GM08714 (cell line): ENCODE data around the gene RASSF6.
"Not testable (repeated sequence)": the region's sequence is repeated elsewhere in the genome, so short reads cannot be mapped to it uniquely, and the experiment has no call there.

Experiments used
- H3K4me3 ChIP-seq: fragments of 200-500 bp; sonication (Bioruptor generic); 2 replicates; pipeline ENCODE4 v1.5.1; 2014; ENCODE audit warnings: mild to moderate bottlenecking, low read length, inconsistent platforms
- ZNF274 ChIP-seq: IDR thresholded peaks from 2 replicates; pipeline ENCODE4 v1.6.1; 2012; ENCODE audit warnings: mild to moderate bottlenecking, low read depth, low read length

Gene RASSF6

GRCh38 chr4:73583666-73584065, 36.6 kb downstream of the RASSF6 start:
- H3K4me3 ChIP-seq: no peak overlapping the region
- TF ChIP-seq ZNF274: no peak

DNA sequence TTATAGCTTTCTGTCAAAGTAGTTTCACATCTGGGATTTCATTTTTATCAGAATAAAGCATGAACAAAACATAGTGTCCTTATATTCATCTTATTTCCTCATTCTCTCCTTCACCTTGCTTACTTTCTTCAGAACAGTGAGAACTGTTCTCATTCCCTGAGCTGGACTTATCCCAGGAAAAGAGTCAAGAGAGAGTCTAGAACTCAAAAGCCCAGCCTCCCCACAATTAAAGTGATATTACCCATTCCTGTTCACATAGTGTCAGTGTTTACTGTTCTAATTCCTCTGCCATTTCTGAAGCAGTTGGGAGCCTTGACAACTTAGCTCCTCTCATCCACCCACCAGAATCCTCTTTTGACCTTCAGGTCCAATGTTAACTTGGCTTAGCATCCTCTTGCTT, 42.9 kb downstream of the RASSF6 start:
- no peak overlapping the region for H3K4me3 ChIP-seq
- no peak for TF ChIP-seq ZNF274

DNA sequence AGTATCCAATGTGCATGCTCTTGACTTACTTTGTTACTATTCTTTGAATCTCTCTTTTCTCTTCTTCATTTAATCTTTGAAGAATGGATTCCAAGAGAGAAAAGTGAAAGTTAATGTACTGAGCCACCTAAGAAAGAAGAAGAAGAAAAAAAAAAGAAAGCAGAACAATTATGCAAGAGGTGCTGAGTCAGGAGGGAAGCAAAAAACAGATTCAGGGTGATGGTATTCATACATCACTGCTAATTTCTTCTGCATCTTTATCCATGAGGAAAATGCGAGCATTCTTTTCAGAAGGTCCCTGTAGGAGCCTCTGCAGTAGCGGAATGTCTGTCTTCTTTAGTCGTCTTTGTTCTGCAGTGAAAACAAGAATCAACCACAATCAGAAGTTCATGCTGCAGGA, 43.9 kb downstream of the RASSF6 start:
- H3K4me3 ChIP-seq: no peak overlapping the region
- TF ChIP-seq ZNF274: no peak

GRCh38 chr4:73575660-73576059, 44.6 kb downstream of the RASSF6 start:
- no peak overlapping the region for H3K4me3 ChIP-seq
- no peak for TF ChIP-seq ZNF274

DNA sequence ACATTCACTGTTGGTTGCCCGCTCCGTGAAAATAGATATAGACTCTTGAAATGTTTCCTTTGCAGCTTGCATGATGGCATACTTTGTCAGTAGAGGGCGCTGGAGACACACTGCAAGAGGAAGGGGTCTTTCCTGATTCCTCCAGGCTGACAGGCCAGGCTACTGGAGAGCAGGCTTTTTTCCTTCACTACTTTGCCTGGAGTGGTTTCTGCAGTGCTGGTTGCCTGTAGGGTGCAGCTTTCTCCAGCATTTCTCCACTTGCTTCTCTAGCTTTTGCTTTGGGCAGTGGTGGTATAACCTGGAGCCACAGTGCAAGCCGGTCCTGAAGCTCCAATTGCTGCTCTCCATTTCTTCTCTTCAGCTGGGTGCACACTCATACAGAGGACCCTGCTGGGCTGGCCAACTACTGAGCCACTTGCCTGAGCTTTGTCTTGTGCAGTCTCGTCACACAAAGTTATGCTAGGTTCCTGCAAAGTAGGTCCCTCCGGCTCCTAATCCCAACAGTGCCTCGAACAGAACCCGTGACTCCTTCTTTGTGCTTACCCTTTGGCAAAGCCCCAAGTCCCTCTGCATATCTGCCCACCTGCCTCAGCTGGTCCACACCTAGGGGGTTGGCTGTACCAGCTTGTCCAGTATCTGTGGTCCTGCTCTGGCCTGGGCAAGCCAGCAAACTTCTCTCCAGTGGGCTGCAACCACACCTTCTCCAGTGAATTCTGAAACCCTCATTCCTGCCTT, 46.3 kb downstream of the RASSF6 start:
- TF ChIP-seq ZNF274: no peak
- no peak overlapping the region for H3K4me3 ChIP-seq

DNA sequence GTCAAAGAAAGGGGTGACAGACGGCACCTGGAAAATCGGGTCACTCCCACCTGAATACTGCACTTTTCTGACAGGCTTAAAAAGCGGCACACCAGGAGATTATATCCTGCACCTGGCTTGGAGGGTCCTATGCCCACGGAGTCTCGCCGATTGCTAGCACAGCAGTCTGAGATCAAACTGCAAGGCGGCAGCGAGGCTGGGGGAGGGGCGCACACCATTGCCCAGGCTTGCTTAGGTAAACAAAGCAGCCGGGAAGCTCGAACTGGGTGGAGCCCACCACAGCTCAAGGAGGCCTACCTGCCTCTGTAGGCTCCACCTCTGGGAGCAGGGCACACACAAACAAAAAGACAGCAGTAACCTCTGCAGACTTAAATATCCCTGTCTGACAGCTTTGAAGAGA, 69.4 kb downstream of the RASSF6 start:
- not testable (repeated sequence) for H3K4me3 ChIP-seq

DNA sequence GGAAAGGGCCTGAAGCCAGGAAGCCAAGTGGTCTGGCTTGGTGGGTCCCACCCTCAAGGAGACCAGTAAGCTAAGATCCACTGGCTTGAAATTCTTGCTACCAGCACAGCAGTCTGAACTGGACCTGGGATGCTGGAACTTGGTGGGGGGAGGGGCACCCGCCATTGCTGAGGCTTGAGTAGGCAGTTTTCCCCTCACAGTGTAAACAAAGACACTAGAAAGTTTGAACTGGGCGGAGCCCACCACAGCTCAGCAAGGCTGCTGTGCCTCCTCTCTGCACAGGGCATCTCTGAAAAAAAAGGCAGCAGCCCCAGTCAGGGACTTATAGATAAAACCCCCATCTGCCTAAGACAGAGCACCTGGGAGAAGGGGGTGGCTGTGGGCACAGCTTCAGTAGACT, 75.6 kb downstream of the RASSF6 start:
- TF ChIP-seq ZNF274: no peak
- no peak overlapping the region for H3K4me3 ChIP-seq

DNA sequence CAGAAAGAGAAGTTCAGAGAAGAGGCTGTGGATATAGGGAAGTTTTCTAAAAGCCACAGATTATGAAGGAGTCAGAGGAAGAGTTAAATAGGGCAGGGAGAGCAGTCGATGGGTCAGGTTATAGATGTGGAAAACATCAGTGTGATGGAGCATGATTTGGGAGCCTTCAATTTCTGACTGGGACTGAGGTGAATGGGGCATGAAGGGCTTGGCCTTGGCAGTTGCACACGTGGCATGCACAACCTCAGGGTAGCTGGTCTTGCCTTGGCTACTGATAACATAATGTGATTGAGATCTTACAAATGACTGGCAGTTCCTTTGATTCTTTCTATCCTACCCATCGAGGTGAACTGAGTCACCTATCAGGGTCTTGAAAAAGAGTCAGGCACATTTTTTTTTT, 79.0 kb downstream of the RASSF6 start:
- no peak for TF ChIP-seq ZNF274
- no peak overlapping the region for H3K4me3 ChIP-seq

GRCh38 chr4:73540826-73541225, 79.4 kb downstream of the RASSF6 start:
- no peak overlapping the region for H3K4me3 ChIP-seq
- TF ChIP-seq ZNF274: no peak

- no peak overlapping the region for H3K4me3 ChIP-seq
- no peak for TF ChIP-seq ZNF274
Measured at GRCh38 chr4:73539386-73539785, 80.8 kb downstream of the RASSF6 start.

DNA sequence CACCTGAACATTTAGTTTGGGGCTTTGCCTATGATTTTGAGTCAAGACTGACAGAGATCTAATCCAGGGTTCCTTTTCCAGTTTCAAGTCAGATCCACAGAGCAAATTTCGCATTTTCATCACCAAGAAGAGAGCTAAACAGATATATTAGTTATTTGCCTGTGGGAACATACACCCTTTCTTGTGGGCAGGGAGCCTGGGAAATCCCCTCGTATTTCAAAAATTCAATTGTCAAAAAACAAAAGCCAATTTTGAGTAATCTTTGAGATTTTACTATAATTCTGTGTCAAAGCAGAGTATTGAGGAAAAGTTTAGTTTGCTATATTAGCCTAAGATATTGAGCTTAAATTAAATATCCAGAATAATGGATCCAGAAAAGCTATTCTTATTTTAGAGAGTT, 82.1 kb downstream of the RASSF6 start:
- no peak for TF ChIP-seq ZNF274
- H3K4me3 ChIP-seq: no peak overlapping the region

- no peak for TF ChIP-seq ZNF274
- H3K4me3 ChIP-seq: no peak overlapping the region
Measured at GRCh38 chr4:73533515-73534422, 86.5 kb downstream of the RASSF6 start.

- H3K4me3 ChIP-seq: no peak overlapping the region
- no peak for TF ChIP-seq ZNF274
Measured at GRCh38 chr4:73528171-73528570, 92.1 kb downstream of the RASSF6 start.

DNA sequence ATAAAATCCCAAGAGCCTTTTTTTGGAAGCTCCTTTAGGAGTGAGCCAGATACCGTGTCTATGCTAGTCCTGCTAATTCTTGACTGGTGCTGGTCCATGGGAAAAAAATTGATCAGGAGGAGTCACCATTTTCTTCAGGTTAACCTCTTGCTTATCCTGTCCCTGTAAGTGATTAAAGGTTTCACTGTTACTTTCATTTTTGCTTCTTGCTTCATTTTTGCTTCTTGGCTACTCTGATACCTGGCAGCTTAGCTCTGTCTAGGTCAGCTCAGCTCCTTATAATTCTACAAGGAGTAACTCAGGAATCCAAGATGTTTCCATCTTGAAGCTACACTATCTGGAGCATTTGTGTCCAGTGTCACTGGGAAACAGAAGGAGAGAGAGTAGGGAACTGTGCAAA, 93.0 kb downstream of the RASSF6 start:
- no peak for TF ChIP-seq ZNF274
- H3K4me3 ChIP-seq: no peak overlapping the region

GRCh38 chr4:73525611-73526010, 94.6 kb downstream of the RASSF6 start:
- H3K4me3 ChIP-seq: no peak overlapping the region
- TF ChIP-seq ZNF274: no peak
